ENCODE results near the gene HID1.

- TF ChIP-seq, protein P1, sequence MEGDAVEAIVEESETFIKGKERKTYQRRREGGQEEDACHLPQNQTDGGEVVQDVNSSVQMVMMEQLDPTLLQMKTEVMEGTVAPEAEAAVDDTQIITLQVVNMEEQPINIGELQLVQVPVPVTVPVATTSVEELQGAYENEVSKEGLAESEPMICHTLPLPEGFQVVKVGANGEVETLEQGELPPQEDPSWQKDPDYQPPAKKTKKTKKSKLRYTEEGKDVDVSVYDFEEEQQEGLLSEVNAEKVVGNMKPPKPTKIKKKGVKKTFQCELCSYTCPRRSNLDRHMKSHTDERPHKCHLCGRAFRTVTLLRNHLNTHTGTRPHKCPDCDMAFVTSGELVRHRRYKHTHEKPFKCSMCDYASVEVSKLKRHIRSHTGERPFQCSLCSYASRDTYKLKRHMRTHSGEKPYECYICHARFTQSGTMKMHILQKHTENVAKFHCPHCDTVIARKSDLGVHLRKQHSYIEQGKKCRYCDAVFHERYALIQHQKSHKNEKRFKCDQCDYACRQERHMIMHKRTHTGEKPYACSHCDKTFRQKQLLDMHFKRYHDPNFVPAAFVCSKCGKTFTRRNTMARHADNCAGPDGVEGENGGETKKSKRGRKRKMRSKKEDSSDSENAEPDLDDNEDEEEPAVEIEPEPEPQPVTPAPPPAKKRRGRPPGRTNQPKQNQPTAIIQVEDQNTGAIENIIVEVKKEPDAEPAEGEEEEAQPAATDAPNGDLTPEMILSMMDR (IDR thresholded peaks at IDR 0.05) = no peak
- TF ChIP-seq EZH2phosphoT487 (IDR thresholded peaks at IDR 0.05) = no peak
- no peak for TF ChIP-seq EZH2 (IDR thresholded peaks at IDR 0.05)
Observed at GRCh38 chr17:74998783-74999182, 26.2 kb upstream of the HID1 start.
